Activated CD8-positive, alpha-beta memory T cell treated with anti-CD3 and anti-CD28 coated beads for 1 hour (primary cell): ENCODE data around the gene AQP9.
"Not testable (repeated sequence)": the region's sequence is repeated elsewhere in the genome, so short reads cannot be mapped to it uniquely, and the experiment has no call there.

Experiments used
- DNase-seq, 2 donors: peaks; one replicate each; pipeline ENCODE4 v3.0.0-alpha.2; 2020; ENCODE audit warnings: low read depth in 1 of 2; ENCODE audit errors: extremely low read depth in 1 of 2

Gene AQP9

GRCh38 chr15:58175955-58176354 is 37.8 kb downstream of the AQP9 start:
- no peak for DNase-seq

DNA sequence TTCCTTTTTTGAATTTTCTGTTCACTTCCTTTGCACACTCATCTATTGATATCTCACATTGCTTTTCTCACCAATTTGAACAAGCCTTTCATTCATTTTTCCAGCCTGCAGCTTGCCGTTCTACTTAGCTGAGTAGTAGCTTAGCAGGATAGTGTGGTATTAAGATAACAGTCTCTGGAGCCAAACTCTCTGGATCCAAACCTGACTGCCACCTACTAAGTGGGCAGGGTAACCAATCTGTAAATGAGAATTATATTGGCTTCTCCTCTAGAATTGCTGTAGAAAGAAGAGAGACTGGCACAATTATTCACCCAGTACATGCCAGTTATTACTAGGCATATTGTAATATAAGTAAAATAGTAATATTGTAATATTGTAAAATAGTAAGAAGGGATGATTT is 40.5 kb downstream of the AQP9 start:
- no peak for DNase-seq

DNA sequence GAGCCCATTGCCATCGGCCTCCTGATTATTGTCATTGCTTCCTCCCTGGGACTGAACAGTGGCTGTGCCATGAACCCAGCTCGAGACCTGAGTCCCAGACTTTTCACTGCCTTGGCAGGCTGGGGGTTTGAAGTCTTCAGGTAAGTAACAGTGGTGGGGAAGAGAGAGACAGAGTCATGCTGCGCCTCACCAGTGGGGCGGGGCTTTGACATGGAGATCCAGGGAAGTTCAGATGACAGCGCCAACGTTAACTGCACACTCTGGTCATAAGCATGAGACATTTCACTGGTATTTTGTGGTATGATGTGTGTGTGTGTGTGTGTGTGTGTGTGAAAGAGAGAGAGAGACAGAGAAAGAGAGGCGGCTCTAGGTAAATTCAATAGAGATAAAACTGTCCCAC is 41.0 kb downstream of the AQP9 start:
- DNase-seq: no peak

DNA sequence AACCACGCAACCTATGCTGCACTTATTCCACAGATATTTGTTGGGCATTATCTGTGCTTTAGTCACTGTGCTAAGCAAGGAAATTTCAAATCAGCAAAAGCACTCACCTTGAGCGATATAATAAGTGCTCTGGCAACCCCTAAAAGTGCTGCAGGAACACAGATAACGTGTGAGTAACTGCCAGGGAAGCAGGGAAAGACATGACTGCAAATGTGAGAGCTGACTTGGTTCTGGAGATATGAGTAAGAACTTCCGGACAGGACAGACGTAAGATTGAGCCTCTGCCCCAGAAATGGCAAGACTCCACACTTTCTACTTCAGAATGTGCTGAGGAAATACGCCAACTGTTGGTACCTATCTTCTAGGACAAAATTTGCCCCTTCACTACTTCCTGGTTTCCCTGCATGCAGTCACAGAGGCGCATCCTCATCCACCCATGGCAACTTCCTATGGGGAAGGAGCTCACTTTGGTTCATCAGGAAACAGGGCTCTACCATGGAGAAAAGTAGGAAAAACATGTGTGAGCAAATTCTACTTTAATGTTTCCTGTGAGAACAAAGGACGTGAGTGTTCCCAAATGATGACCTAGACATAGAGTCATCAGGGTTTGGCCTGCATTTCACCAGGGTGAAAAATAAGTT is 41.7 kb downstream of the AQP9 start:
- DNase-seq: no peak

DNA sequence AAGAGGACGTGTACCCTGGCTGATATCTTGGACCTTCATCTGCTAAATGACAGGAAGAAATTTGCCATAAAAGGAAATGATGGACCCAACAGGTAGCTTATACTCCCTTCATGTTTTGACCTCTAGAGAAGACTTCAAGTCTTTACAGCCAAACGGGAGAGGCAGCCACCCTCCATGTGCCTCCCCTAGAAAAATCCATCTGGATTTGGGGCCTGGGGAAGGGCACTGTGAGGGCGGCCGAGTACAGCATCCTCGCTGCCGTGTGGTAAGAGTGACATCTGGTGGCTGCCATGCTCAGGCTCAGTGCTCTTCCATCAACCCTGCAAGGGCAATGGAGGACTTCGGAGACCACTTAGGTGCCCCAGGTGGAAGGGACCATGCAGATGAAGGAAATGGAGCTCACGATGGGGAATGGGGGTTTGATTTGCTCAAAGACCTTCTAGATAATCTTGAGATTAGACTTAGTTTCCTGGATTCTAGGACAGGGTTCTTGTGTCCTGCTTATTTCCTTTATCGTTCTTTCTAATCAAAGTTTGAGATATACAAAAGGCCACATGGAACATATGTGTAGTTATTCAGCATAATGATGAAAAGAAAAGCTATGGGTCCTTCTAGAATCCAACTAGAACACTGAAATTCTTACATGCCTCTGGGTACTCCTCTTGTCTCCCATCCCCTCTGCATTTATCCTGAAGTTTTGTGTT is 44.4 kb downstream of the AQP9 start:
- DNase-seq: no peak

DNA sequence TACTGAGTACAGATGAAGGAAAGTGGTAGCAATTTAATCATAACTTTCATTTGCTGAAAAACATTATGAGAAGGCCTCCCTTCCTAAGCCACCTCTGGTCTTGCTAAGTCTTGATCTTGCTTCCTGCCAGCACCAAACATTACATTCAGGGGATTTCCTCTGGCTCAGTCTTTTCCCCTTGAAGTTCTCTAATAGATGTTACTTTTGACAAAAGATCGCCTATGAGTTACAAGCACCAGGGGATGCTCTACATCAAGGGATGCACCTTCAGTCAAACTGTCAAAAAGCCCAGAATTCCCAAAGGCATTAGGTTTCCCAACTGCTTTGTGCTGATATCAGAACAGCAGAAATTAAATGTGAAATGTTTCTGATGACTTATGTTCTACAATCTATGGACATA is 47.3 kb downstream of the AQP9 start:
- DNase-seq: no peak

DNA sequence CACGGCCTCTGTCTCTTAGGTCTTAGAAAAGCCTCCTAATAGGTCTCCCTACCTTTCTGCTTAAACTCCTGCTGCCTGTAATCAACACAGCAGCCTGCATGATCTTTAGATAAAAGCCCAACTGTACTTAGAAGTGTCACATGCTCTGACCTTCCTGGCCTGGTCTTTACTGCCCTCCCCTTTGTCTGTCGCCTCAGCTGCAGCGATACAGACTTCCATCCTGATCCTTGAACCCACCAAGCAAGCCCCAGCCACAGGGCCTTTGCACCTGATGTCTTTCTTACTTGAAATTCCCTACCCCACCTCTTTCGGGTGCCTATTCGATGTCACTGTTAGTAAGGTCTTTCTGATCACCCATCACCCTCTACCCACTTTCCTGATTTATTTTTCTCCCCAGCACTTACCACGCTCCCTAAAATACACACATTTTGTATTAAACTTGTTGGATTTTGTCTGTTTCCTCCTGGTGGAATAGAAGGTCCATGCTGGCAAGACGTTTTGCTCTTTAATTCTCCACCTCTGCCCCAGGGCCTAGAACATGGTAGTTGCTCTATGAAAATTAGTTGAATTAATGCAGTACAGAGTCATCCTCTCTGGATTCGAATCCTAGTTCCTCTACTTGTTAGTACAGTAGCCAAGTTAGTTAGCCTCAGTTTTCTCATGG is 51.1 kb downstream of the AQP9 start:
- DNase-seq: no peak

GRCh38 chr15:58190419-58190818 is 52.2 kb downstream of the AQP9 start:
- DNase-seq: no peak

DNA sequence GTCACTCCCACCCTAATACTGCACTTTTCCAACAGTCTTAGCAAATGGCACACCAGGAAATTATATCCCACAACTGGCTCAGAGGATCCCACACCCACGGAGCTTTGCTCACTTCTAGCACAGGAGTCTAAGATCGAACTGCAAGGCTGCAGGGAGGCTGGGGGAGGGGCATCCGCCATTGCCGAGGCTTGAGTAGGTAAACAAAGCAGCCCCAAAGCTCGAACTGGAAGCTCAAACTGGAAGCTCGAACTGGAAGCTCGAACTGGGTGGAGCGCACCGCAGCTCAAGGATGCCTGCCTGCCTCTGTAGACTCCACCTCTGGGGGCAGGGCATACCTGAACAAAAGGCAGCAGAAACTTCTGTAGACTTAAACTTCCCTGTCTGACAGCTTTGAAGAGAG is 55.5 kb downstream of the AQP9 start:
- not testable (repeated sequence) for DNase-seq

DNA sequence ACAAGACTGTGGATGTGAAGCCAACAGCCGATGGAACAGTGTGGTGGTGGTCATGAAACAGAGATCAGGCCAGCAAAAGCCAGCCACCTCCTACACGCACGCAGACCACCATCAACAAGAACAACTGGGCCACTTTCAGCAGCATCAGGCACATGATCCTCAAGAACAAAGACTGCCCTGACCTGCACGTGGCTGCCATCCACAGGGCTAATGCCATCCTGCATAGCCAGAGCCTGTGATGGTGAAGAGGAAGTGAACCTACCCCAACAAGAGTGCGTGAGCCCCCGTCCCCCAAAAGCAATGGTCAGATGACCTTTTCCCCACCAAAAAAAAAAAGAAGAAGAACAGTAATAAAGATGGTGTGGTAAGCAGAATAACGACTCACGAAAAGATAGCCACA is 62.6 kb downstream of the AQP9 start:
- DNase-seq: no peak

GRCh38 chr15:58201516-58201915 is 63.3 kb downstream of the AQP9 start:
- no peak for DNase-seq

GRCh38 chr15:58203537-58203936 is 65.4 kb downstream of the AQP9 start:
- no peak for DNase-seq

GRCh38 chr15:58206151-58206550 is 68.0 kb downstream of the AQP9 start:
- DNase-seq: no peak

GRCh38 chr15:58208217-58208616 is 70.0 kb downstream of the AQP9 start:
- not testable (repeated sequence) for DNase-seq

GRCh38 chr15:58209007-58209481 is 70.9 kb downstream of the AQP9 start:
- DNase-seq: not testable (repeated sequence)

DNA sequence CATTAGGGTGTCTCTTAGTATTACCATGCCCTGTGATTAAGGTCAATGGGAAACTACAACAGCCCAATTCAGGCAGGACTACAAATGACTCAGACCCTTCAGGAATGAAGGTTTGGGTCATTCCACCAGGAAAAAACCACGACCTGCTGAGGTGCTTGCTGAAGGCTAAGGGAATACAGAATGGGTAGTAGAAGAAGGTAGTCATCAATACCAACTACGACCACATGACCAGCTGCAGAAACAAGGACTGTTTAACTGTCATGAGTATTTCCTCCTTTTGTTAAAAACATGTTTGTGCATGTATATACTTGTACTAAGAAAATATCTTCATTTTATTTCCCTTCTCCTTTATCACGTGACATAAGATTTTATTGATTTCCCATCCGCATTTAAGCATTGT is 71.8 kb downstream of the AQP9 start:
- not testable (repeated sequence) for DNase-seq

DNA sequence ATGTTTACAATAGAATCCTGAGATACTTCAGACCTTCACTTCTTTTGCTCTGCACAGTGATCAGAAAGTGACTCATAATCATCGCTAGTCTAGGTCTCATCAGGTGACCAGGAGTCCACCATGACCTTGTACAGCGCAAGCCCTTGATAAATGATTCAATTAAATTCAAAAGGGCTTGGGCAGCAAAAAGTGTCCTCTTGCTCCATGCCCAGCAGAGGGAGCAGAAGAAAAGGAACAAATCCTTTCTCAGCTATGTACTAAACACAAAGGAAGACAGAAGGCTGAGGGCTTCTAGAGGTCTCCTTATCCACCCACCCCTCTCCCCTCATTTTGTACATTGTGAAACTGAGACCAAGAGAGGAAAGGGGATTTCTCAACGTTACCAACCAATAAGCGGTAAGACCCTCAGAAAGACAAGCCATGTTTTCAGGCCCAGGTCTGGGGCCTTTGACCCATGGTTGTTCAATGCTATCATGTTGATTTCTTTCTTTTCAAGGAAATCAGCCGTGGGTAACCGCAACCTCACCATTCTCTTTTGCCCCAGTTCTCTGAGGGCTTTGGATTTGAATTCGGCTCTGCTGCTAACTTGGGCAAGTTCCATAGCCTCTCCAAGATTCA is 74.8 kb downstream of the AQP9 start:
- no peak for DNase-seq

DNA sequence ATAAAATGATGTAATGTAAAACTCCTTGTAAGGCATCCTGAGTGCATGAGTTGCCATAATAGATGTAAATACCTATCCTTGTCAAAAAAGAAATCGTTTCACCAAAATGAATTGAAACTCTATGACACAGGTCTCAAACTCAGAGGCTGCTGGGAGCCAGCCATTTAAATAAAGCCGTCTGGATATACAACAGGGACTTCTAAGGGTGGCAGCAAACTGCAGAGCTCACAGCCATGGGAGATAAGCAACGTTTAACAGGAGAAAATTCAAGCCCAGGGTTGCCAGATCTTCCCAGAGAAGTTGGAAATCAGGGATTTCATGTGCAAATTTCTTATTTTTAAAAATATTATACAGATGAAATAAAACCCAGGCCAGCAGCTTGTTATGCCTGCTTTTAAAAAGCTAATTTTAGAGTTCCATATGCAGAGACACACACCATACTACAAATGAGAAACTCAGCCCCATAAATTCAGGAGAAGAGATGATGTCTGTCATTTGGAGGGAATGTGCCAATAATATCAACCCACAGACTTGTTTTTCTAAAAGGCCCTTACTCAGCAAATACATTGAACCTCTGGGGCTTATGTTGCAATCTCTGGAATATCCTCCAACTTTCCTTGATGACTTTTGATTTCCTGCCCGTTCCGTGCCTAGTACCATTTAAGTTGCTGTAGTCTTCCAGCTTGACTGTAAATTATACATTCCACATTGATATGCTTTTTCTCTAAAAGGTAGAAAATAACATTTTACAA is 75.6 kb downstream of the AQP9 start:
- DNase-seq: no peak

- DNase-seq: no peak
Measured at GRCh38 chr15:58214591-58215340, 76.6 kb downstream of the AQP9 start.

- no peak for DNase-seq
Measured at GRCh38 chr15:58217460-58217859, 79.3 kb downstream of the AQP9 start.
